Hematopoietic multipotent progenitor cell treated with erythropoietin and hydrocortisone succinate and interleukin-3 and kit ligand, for 15 days (in vitro differentiated cells): ENCODE results near the gene ZNF487.

ENCODE experiments used
- DNase-seq: peaks from one replicate; pipeline ENCODE4 v3.0.0-alpha.2; 2015; ENCODE audit warnings: low spot score

Gene ZNF487

GRCh38 chr10:43524434-43525247 lies 87.7 kb downstream of the ZNF487 start:
- DNase-seq = no peak
